ENCODE data around the gene TBC1D24.
"Not testable (repeated sequence)": the region's sequence is repeated elsewhere in the genome, so short reads cannot be mapped to it uniquely, and the experiment has no call there.

GRCh38 chr16:2551420-2551889 lies 76.5 kb downstream of the TBC1D24 start:
- not testable (repeated sequence) for TF ChIP-seq CTCF (IDR thresholded peaks at IDR 0.05; ENCODE audit: low read depth, low read length); POLR2A (IDR thresholded peaks at IDR 0.05; ENCODE audit: extremely low read depth, insufficient read length); MAX (IDR thresholded peaks at IDR 0.05; ENCODE audit: low read depth, low read length); MYC (IDR thresholded peaks at IDR 0.05; ENCODE audit: low read depth, low read length)
